ENCODE data around the gene APC2.

DNA sequence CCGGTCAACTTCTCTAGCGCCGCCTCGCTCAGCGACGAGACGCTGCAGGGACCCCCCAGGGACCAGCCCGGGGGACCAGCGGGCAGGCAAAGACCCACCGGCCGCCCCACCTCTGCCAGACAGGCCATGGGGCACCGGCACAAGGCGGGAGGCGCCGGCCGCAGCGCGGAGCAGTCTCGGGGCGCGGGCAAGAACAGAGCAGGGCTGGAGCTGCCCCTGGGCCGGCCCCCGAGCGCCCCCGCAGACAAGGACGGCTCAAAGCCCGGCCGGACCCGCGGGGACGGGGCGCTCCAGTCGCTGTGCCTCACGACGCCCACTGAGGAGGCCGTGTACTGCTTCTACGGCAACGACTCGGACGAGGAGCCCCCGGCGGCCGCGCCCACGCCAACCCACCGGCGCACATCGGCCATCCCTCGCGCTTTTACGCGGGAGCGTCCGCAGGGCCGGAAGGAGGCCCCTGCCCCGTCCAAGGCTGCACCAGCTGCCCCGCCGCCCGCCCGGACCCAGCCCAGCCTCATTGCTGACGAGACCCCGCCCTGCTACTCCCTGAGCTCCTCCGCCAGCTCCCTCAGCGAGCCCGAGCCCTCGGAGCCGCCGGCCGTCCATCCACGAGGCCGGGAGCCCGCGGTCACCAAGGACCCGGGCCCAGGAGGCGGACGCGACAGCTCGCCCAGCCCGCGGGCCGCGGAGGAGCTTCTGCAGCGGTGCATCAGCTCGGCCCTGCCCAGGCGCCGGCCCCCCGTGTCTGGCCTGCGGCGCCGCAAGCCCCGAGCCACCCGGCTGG, 17.8 kb downstream of the APC2 start:
- TF ChIP-seq POLR2A (IDR thresholded peaks at IDR 0.05) (no peak), CTCF (IDR thresholded peaks at IDR 0.05) (no peak), EP300 (IDR thresholded peaks at IDR 0.05) (no peak), POLR2AphosphoS5 (IDR thresholded peaks at IDR 0.05) (no peak)
